Stimulated activated CD4-positive, alpha-beta T cell treated with anti-CD3 and anti-CD28 coated beads, Interleukin-2, amount 100 ng/mL, for 4 hours (primary cell): ENCODE measurements around the gene ATP2C2.

ENCODE experiments used
- DNase-seq: peaks from one replicate; pipeline ENCODE4 v3.0.0-alpha.2; 2020; ENCODE audit warnings: low read depth

Gene ATP2C2

GRCh38 chr16:84497418-84498222 lies 129.3 kb downstream of the ATP2C2 start:
- DNase-seq = no peak

- no peak for DNase-seq
Observed at GRCh38 chr16:84498223-84498610, 129.9 kb downstream of the ATP2C2 start.

- no peak for DNase-seq
Observed at GRCh38 chr16:84498859-84499620, 130.7 kb downstream of the ATP2C2 start.

GRCh38 chr16:84499638-84500037 lies 131.3 kb downstream of the ATP2C2 start:
- no peak for DNase-seq

GRCh38 chr16:84500531-84500930 lies 132.2 kb downstream of the ATP2C2 start:
- DNase-seq = no peak

GRCh38 chr16:84501077-84501735 lies 132.9 kb downstream of the ATP2C2 start:
- DNase-seq = no peak

- no peak for DNase-seq
Observed at GRCh38 chr16:84502075-84502474, 133.7 kb downstream of the ATP2C2 start.

GRCh38 chr16:84502581-84502980 lies 134.2 kb downstream of the ATP2C2 start:
- no peak for DNase-seq

GRCh38 chr16:84503751-84504395 lies 135.5 kb downstream of the ATP2C2 start:
- DNase-seq = no peak

GRCh38 chr16:84504420-84505248 lies 136.3 kb downstream of the ATP2C2 start, which contains the start of gene MEAK7:
MEAK7 (minus strand) TSS chr16:84504659; CDS start chr16:84498086, 6,573 bp downstream.
- DNase-seq = peak; percentile 96

- no peak for DNase-seq
Observed at GRCh38 chr16:84505249-84506187, 137.2 kb downstream of the ATP2C2 start.

- no peak for DNase-seq
Observed at GRCh38 chr16:84507011-84507982, 139.0 kb downstream of the ATP2C2 start.

- no peak for DNase-seq
Observed at GRCh38 chr16:84508502-84508901, 140.2 kb downstream of the ATP2C2 start.

GRCh38 chr16:84509032-84509950 lies 141.0 kb downstream of the ATP2C2 start:
- DNase-seq = no peak

- DNase-seq = peak; percentile 71
Observed at GRCh38 chr16:84511180-84511800, 143.0 kb downstream of the ATP2C2 start.

- no peak for DNase-seq
Observed at GRCh38 chr16:84511831-84512230, 143.5 kb downstream of the ATP2C2 start.

GRCh38 chr16:84513123-84513522 lies 144.8 kb downstream of the ATP2C2 start:
- no peak for DNase-seq
